Adrenal gland (tissue), 12 donors: Measurements from ENCODE around the gene RPL7A. TPM values are rescaled to one million over a fixed set of nuclear protein-coding genes. Genes with fewer than 3 reads are reported as not detected.
"Not testable (repeated sequence)": the region's sequence is repeated elsewhere in the genome, so short reads cannot be mapped to it uniquely, and the experiment has no call there.

ENCODE experiments used
- DNase-seq, 7 donors: peaks; one replicate each; pipeline ENCODE4 v3.0.0-alpha.2; 2019 to 2020
- H3K27ac ChIP-seq, 5 donors: fragments of 200-600 bp; sonication (generic) in 4 of 5; 1 replicate in 3 of 5; 2 replicates in 2 of 5; pipeline versions ENCODE4 v1.5.1 to v1.8.0; 2016 to 2020; ENCODE audit warnings: mild to moderate bottlenecking in 1 of 5
- H3K27me3 ChIP-seq: fragments of 200-600 bp; 2 replicates; pipeline ENCODE4 v1.8.0; 2021
- H3K36me3 ChIP-seq, 2 donors: fragments of 200-600 bp; replicated peaks in 1 of 2; 1 replicate in 1 of 2; 2 replicates in 1 of 2; pipeline versions ENCODE4 v1.5.1 to v1.8.0; 2018 to 2022
- H3K4me1 ChIP-seq, 2 donors: fragments of 200-600 bp; replicated peaks in 1 of 2; 1 replicate in 1 of 2; 2 replicates in 1 of 2; pipeline versions ENCODE4 v1.5.1 to v1.8.0; 2018 to 2021
- H3K4me3 ChIP-seq, 4 donors: fragments of 200-600 bp; sonication (generic) in 3 of 4; one replicate each; pipeline ENCODE4 v1.5.1; 2016 to 2018
- H3K9me3 ChIP-seq, 3 donors: fragments of 200-600 bp; sonication (generic) in 1 of 3; replicated peaks in 1 of 3; 1 replicate in 2 of 3; 2 replicates in 1 of 3; pipeline versions ENCODE4 v1.5.1 to v1.8.0; 2016 to 2021
- POLR2A ChIP-seq, 2 donors: fragments of 450-650 bp; IDR thresholded peaks; one replicate each; pipeline ENCODE4 v1.6.1; 2017; ENCODE audit warnings: antibody characterized with exemption in 2 of 2, mild to moderate bottlenecking in 2 of 2, moderate library complexity in 1 of 2
- WGBS, 4 donors: extraction: QIAGEN DNeasy Blood & Tissue Kit in 2 of 4; methylation state at CpG; one replicate each; pipeline versions ENCODE4 v1.1.5 to v1.1.7; 2013 to 2017; 5-methylcytosine and 5-hydroxymethylcytosine counted together
- intact Hi-C, 2 donors: fragments of 100-400 bp; cut with DNase I; formaldehyde crosslinking; loops; one replicate each; pipeline versions ENCODE4 v1.14.1 to v1.15.0; 2022 to 2023
- polyA plus RNA-seq, 3 donors: library from polyadenylated mRNA; stranded (reverse); fragments of 200-250 nt in 2 of 3; fragments of 350-450 nt in 1 of 3; fragmentation: Illumina TruSeq in 1 of 3; extraction: RNeasy Lipid Tissue Mini Kit (QIAGEN cat#74804) in 1 of 3; gene quantifications; one replicate each; pipeline ENCODE4 v1.2.3, GENCODE V29; 2013 to 2014
- total RNA-seq, 9 donors: library from RNA; depleted of rRNA in 4 of 9; stranded (reverse); fragments of >200 nt in 4 of 9; fragments of 120-200 nt in 1 of 9; fragmentation: NEBNext Ultra II Directional in 1 of 9; extraction: Animal tissue kit (Norgen Biotek cat#: 25700) in 1 of 9; gene quantifications; one replicate each; pipeline versions ENCODE4 v1.1.0 to v1.2.4, GENCODE V29; 2013 to 2023
- TF ChIP-seq, protein P1 (sequence below), 6 experiments: fragments of 450-650 bp in 4 of 6; fragments of 200-600 bp in 2 of 6; sonication (generic) in 1 of 6; IDR thresholded peaks; 1 replicate in 5 of 6; 2 replicates in 1 of 6; pipeline versions ENCODE4 v1.5.1 to v1.8.0; 2016 to 2021; ENCODE audit warnings: antibody characterized with exemption in 6 of 6, mild to moderate bottlenecking in 2 of 6, moderate library complexity in 1 of 6
- donor health status: healthy with polysubstance abuse.
- donor health status: Bipolar disorder and iron deficiency.
- donor health status: DM: yes; HTN: yes; CAD: no.
- donor health status: DM: no; HTN: no; CAD: no.
- donor health status: DM: no; HTN: no; CAD: no.
- donor health status: DM: yes; HTN: yes; CAD: no.

The RPL7A gene
- total and polyA plus RNA-seq, 12 donors, result 1,875 to 3,598 (median 2,406) TPM

DNA sequence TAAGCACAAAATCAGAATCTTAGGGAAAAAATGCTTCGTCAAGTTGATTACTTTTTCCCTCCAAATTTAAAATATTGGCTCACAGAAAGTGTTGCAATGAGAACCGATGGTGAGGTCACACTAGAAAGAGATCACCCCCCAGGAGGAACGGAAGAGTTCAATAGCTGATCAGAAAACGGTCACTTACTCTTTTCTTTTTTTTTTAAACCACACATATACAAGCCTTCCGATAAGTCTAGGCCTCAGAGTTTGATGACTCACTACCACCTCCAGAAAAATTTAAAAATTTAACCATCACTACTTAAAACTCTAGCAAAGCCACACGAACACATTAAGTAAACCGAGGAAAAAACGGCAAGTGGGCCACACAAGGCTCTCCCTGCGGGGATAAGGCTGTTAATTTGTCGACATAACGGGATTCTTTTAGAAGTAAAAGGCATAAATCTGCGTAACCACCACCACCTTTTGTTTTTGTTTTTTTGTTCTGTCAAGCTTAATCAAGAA, 26.6 kb downstream of the RPL7A start:
- intact Hi-C loops, result no loop called here
- no peak for DNase-seq
- Histone ChIP-seq H3K36me3 (peaks cover 0 to 17% of the 10 kb centered on the region in 2 donors), H3K27me3 (no peaks in the 10 kb centered on the region), H3K4me1 (peaks cover 20 to 50% of the 10 kb centered on the region in 2 donors), H3K27ac (peak overlapping the region; percentile 75 to 98 (median 96)), H3K9me3 (no peaks in the 10 kb centered on the region), H3K4me3 (peak overlapping the region in 3 of 4 donors; percentile 76 to 98 (median 90))
- WGBS, 4 donors, result 11 to 12% (median 11%) methylated on average over 12 of the region's 12 CpGs
- no peak for TF ChIP-seq POLR2A (IDR thresholded peaks at IDR 0.05)
- TF ChIP-seq, protein P1, sequence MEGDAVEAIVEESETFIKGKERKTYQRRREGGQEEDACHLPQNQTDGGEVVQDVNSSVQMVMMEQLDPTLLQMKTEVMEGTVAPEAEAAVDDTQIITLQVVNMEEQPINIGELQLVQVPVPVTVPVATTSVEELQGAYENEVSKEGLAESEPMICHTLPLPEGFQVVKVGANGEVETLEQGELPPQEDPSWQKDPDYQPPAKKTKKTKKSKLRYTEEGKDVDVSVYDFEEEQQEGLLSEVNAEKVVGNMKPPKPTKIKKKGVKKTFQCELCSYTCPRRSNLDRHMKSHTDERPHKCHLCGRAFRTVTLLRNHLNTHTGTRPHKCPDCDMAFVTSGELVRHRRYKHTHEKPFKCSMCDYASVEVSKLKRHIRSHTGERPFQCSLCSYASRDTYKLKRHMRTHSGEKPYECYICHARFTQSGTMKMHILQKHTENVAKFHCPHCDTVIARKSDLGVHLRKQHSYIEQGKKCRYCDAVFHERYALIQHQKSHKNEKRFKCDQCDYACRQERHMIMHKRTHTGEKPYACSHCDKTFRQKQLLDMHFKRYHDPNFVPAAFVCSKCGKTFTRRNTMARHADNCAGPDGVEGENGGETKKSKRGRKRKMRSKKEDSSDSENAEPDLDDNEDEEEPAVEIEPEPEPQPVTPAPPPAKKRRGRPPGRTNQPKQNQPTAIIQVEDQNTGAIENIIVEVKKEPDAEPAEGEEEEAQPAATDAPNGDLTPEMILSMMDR (IDR thresholded peaks at IDR 0.05), result no peak

DNA sequence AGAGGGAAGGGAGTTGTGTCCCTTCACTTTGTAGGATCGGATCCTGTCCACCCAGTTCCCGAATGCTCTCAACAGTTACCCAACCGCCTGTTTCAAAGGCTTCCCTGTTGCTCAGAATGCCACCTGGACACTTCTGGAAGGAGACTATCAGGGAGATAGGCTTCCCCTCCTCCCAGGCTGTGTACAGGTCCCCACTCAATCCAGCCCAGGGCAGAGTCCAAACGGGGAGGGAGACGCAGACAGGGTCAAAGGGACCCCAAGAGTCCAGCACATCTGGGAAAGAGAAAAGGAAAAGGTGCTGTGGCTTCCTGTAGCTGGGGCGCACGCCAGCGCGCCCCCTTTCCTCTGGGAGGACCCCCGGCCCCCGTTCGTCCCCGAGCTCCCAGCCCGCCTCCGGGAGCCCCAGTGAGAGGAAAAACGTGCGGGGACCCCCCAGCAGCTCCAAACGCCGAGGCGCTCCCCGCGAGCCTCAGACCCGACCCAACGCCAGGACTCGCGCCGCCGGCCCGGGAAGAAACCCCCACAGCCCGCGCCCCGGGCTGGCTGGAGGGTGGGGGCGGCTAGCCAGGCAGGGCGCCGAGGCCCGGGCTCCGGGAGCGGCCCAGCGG, 27.2 kb downstream of the RPL7A start:
- TF ChIP-seq, protein P1 (IDR thresholded peaks at IDR 0.05), result no peak
- peak in 1 of 2 donors; percentile 15 for TF ChIP-seq POLR2A (IDR thresholded peaks at IDR 0.05)
- Histone ChIP-seq H3K27ac (peak overlapping the region; percentile 75 to 98 (median 96)), H3K36me3 (peaks cover 0 to 13% of the 10 kb centered on the region in 2 donors), H3K27me3 (no peaks in the 10 kb centered on the region), H3K4me1 (peaks cover 20 to 47% of the 10 kb centered on the region in 2 donors), H3K4me3 (peak overlapping the region; percentile 28 to 98 (median 83)), H3K9me3 (no peaks in the 10 kb centered on the region)
- 0 to 1% (median 0%) methylated on average over 10 to 39 of the region's 39 CpGs for WGBS, 4 donors
- intact Hi-C loops, result no loop called here
- peak in 3 of 7 donors; percentile 47 to 66 (median 53) for DNase-seq

DNA sequence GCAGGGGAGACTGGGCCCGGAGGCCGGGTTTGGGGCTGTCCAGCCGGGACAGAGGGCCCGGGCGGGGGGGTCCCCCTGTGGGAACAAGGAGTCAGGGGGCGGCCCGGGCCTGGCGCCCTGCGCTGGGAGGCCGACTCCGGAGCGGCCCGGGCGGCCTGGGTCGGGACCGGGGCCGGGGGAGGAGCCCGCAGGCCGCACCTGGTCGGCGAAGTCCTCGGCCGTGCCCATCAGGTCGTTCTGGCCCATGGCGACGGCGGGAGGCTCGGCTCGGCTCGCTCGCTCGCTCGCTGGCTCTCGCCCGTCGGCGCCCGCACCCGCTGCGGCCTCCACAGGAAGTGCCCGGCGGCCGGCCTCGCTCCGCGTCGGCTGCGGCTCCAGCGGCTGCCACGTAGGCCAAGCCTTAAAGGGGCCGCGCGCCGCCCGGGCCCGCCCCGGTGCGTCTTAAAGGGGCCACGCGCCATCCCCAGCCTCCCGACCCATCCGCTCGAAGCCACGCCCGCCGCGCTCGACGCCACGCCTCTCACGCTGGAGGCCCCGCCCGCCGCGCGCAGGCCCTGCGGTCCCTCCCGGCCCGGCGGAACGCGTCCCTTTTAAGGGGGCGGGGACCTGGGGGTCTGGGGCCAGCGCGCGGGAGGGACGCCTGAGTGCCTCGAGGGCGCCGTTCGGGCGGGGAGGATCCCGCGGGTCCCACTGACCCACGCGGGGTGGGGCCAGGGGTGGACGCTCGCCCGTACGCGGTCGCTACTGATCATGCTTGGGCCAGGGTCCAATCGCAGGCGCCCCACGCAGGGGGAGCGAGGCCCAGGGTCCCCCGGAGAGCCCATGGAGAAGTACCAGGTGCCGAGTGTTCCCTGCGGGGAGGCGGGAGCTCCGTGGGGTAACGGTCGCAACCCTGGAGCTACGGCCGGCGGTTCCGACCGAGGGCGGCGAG, 28.0 kb downstream of the RPL7A start, which contains the start of the genes STKLD1 and SURF4:
Gene STKLD1, plus strand, starts transcription at position 643 of the 931 bp plus-strand sequence. Its CDS starts 108 bp downstream, at position 751.
Gene SURF4, minus strand, starts transcription at position 337 of the 931 bp plus-strand sequence. Its CDS starts 91 bp downstream, at position 246.
- intact Hi-C loops, result no loop called here
- Histone ChIP-seq H3K4me1 (peaks cover 20 to 39% of the 10 kb centered on the region in 2 donors), H3K4me3 (peak within 1 kb of the TSS; percentile 28 to 98 (median 83)), H3K9me3 (no peaks in the 10 kb centered on the region), H3K27me3 (no peaks in the 10 kb centered on the region), H3K36me3 (peaks cover 0 to 13% of the 10 kb centered on the region in 2 donors), H3K27ac (peak within 1 kb of the TSS; percentile 75 to 98 (median 96))
- 0 to 6% (median 1%) methylated on average over 7 to 120 of the region's 120 CpGs for WGBS, 4 donors
- TF ChIP-seq, protein P1 (IDR thresholded peaks at IDR 0.05), result peak in 2 of 6 experiments; percentile 17 to 55
- peak; percentile 93 to 96 for TF ChIP-seq POLR2A (IDR thresholded peaks at IDR 0.05)
- peak; percentile 94 to 97 (median 97) for DNase-seq

DNA sequence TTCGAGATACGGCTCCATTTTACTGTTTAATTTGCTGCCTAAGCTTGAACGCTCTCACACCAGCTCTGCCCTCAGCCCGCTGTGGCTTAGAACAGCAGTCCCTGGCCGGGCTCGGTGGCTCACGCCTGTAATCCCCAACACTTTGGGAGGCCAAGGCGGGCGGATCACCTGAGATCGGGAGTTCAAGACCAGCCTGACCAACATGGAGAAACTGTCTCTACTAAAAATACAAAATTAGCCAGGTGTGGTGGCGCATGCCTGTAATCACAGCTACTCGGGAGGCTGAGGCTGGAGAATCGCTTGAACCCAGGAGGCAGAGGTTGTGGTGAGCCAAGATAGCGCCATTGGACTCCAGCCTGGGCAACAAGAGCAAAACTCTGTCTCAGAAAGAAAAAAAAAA, 29.3 kb downstream of the RPL7A start:
- DNase-seq, H3K4me3 ChIP-seq, intact Hi-C loops, H3K9me3 ChIP-seq, H3K27ac ChIP-seq, H3K27me3 ChIP-seq: not testable (repeated sequence)
- H3K4me1 ChIP-seq, result peaks cover 12 to 26% of the 10 kb centered on the region in 2 donors
- WGBS, 4 donors, result 90 to 92% (median 92%) methylated on average over 14 of the region's 14 CpGs
- peaks cover 0 to 13% of the 10 kb centered on the region in 2 donors for H3K36me3 ChIP-seq
